Stimulated activated CD8-positive, alpha-beta memory T cell treated with anti-CD3 and anti-CD28 coated beads, Interleukin-2, amount 100 ng/mL, for 48 hours (primary cell): ENCODE measurements around the gene MAP4K5.
"Not testable (repeated sequence)": the region's sequence is repeated elsewhere in the genome, so short reads cannot be mapped to it uniquely, and the experiment has no call there.

ENCODE experiments used
- DNase-seq, 2 donors: peaks; one replicate each; pipeline ENCODE4 v3.0.0-alpha.2; 2020; ENCODE audit warnings: low read depth in 2 of 2

MAP4K5 gene

DNA sequence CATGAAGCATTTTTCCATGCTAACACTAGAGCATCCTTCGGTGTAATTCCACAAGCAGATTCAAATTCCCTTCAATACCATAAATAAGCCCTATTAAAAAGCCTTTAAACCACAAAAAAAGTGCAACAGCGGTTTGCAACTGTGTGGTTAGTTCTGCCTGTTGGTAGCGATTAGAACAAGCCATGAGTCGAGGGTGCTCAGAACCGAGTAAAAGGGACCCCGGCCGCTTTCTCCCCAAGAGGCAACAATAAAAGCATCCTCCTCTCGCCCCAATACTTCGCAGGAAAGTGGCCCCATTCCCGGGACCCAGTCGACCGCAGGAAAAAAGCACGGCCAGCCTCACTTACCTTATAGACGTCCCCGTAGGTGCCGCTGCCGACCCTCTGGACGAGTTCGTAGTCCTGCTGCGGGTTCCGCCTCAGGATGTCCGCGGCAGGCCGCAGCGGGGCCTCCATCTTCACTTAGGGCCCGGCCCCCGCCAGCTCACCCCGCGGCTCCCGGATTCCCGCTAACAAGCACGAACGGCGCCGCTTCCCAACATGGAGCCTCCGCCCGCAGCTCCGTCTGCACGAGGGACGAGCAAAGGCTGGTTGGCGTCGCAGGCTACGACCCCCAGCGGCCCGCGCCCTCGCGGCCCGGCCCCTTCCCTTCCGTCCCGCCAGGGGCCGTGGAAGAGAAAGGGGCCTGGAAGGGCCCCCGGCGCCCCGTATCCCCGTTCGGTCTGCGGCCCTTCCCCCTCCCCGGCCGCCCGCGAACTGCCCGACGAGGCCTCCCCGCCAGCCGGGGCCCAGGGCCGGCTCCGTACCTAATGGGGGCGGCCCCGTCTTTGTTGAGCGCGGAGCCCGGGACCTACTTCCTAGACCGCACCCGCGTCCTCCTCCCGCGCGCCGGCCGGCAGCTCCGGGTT is 521 bp downstream of the MAP4K5 start:
- peak; percentile 10 to 11 for DNase-seq

DNA sequence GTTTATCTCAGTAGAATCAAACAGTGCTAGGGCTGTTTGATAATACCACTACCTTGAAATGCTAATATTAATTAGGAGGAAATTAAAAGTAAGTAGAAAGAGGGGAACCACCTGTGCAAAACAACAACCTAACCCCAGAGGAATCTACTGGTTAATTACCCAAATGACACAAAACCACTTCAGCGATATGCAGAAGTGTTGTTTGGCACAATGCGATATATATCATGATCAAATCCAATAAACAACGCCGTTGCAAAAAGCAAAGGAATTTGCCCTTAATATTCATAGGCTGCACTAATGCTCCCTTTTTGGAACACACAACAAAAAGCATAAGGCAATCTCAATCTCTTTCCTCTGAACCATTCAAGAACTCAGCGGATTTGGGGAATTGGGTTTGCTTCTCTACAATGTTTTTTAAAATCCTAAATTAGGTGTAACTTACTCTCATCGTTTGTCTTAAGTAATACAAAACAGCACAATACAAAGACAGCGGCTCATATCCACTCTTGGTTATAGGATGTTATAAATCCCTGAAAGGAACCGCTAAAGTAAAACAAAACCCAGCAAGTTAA is 1.5 kb downstream of the MAP4K5 start:
- no peak for DNase-seq

DNA sequence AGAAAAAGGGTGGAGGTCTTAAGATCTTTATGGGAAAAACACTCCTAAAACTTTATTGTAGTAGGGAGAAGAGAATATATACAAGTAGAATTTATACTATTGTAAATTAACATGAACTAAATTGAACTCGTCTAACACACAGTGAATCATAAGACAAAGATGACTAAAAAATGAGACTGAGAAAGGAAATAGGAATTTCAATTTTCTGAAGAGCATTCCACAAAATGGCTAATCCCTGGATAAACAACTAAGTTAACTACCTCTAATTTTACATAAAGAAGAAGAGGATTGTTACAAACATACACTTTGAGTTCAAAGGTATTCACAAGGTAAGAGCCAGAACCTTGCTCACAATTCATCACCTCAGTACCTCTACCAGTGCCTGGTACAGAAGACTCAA is 2.0 kb downstream of the MAP4K5 start:
- no peak for DNase-seq

DNA sequence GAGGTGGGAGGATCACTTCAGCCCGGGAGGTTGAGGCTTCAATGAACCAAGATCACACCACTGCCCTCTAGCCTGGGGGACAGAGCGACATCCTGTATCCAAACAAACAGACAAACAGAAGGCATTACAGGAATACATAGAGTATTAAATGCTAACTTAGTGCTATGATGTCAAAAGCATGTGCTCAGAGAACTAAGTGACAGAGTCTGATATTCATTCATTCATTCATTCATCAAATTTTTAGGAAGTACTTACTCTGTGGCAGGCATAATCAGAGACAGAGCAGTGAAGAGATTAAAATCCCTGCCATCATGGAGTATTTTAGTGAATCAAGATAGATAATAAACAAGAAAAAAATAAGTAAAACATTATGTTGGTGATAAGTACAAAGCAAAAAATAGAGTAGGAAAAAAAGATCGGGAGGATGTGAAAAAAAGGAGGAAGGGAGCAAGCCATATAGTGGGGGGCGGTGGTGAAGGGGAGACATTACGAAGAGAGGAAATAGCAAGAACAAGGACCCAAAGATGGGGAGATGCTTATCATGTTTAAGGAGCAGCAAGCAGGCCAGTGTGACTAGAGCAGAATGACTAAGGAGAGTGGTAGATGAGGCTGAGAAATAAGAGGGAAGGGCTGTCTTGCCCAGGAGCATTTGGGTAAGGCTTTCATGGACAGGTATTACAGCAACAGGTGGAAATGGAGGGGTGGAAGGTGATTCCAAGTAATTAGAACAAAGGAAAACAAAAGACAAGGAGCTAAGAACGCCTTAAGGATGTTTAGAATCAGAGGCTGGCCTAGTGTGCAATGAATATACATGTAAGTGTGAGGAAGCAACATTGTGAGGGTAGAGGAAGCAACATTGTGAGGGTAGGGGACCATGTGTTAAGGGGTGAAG is 2.8 kb downstream of the MAP4K5 start:
- no peak for DNase-seq

DNA sequence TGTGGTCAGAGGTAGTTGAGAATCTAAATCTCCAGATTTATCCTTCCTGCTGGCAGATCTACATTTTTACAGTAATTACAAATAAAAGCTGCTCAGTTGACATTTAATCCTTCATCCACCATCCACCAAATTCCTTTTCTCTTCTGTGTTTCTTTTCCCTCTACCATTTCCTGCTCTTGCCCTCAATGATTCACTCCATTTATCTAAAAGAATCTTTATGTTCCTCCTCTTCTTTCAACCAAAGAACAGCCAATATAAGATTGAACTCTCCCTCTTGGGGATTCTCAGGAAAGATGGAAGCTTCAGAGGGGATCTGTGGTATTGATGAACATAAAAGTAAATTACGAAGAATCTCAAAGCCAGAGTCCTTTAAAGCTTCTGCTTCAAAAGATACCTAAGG is 4.4 kb downstream of the MAP4K5 start:
- no peak for DNase-seq

DNA sequence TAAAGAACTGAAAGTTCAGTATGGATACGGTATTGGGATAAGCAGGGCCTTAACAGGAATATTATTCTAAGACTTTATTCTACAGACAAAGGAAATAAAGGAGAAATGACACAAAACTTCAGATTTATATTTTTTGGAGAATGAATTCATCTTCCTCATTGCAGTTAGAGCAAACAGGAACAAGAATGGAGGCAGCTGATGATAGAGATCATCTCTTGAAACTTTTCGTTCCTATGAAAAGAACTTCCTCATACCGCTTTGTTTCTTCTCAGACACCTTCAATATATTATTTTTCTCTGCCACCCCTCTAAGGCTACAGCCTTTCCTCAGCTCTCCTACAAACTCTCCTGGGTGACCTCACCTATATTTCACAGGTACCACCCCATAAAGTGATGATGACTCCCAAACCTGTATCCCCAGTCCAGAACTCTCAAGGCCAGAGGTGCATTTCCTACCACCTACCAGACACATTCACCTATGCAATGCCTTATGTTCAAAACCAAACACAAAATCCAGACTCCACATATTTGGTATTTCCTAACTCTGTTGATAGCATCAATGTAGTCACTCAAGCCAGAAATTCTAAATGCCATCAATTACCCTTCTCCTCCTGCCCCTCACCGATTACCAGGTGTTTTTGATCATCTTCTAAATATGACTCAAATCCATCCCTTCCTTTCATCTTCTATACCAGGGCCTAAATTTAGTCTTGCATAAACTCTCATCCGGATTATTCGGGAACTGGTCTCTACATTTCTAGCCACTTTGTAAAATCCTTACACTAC is 7.4 kb downstream of the MAP4K5 start:
- no peak for DNase-seq

DNA sequence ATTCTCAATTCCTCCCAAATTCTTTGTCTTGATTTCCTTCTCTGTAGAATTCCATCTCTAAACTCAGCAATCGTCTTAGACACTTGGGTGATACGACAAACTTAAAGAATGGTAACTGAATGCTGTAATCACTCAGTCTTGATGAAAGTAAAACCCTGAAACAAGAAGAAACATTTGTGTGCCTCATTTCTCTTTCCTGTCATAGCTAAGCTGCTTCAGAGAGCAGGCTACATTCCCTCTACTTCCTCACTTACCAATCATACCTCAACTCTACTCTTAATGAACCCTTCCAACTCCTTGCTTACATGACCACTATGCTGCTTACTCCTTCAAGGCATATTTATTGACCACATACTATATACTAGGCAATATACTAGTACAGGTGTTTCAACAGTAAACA is 8.3 kb downstream of the MAP4K5 start:
- DNase-seq: no peak

DNA sequence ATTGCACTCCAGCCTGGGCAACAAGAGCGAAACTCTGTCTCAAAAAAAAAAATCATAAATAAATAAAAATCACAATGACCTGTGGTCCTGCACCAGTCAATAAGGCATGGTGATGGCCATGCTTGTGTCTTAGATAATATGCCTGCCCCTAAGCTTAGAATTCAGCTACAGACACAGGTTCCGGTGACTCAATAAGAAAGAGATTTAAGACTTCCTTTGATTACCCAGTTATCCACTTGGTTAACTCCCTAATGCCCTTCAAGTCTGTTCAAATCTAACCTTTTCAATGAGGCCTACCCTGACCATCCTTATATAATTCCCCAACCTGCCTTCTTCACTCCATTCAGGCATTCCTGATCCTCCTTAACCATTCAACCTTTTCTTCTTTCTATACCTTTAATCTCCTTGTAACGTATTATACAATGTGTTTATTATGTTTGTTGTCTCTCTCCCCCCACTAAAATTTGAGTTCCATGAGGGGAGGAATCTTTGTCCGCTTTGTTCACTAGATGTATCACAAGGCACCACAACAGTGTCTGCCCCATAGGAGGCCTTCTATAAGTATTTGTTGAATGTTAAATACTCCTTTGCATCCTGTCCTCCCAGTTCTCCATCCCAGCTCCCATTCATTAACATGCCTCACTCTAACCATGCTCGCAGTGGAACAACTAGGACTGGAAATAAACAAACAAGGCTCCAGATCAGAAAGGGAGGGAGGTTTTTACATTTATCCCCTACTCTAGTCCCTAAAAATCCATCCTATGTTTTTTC is 8.9 kb downstream of the MAP4K5 start:
- DNase-seq: no peak

DNA sequence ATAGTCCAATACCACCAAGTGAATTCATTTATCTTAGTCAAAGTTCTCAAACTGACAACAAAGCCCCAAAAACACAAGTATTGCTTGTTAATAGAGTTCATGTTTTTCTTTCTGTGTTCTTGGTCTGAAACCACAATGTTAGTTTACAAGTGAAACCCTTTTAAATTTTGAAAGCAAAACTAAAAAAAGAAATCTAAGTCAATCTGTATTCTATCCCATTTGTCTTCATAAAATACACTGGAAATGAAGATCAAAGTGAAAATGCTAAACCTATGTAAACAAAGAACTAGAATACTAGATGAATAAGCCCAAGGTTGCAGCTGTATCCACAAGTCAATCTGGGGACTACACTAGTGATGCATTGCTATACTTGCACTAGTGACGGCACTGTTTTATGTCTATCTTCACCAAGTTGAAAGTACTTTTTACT is 10.4 kb downstream of the MAP4K5 start:
- DNase-seq: no peak

DNA sequence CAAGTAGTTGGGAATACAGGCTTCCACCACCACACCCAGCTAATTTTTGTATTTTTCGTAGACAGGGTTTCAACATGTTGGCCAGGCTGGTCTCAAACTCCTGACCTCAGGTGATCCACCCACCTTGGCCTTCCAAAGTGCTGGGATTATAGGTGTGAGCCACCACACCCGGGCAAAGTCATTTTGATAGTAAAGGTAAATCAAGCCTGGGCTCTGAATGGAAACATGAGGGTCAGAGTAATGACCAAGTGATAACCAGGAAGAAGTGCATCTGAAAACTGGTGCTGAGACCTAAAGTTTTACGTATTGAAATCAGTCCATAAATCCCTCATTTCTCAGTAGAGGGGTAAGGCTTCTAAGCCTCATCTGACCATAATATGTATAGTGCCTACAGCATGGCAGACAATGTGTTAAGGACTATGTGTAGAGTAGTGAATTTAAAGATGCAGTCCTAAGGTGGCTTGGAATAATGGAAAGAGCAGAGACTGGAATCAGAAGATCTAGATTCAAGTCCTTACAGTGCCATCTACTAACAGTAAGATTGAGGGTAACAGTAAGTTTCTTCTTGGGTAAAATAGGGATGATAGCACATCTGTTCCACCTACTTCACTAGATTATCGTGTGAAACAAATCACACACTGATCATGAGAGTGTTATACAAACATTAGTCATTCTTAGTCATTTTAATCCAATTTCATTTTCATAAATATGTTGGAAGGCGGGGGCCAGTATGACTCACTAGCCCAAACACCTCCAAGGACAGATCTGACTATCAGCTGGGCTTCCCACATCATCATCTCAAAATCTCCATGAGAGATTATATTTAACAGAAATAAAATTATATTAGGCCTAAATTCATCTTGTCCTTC is 11.2 kb downstream of the MAP4K5 start:
- DNase-seq: peak; percentile 26 to 32

DNA sequence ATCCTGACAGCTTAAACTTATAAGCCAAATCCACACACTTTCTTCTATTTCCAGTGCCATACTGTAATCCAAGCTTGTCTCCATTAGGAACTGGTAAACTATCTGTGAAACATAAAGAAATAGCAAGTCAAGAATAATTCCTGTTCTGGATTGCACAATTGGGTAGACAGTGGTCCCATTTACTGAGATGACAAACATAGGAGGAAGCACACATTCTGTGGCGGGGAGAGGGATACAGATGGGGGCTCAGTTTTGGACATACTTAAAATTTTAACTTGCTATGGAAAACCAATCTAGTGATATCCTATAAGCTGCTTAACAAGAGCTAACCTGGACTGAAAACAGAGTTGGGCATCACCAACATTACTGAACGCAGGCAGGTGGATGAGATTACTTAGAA is 16.3 kb downstream of the MAP4K5 start:
- no peak for DNase-seq

DNA sequence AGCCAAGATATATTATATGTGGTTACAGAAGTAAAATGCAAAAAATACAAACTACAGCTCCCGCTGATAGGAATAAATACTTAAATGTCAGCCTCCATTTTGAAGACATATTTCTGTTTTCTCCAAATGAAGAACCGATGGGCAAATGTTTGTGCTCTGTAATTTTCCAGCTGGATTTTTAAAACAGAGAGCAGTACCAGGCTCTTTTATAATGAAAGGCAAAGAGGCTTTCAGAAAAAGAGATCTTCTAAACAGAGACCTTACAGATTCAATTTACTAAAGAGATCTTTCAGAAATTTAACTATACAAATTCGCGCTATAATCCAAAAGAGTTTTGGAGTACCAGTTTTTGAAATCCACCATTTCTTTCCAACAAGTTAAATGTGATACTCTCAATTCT is 19.9 kb downstream of the MAP4K5 start:
- DNase-seq: no peak

DNA sequence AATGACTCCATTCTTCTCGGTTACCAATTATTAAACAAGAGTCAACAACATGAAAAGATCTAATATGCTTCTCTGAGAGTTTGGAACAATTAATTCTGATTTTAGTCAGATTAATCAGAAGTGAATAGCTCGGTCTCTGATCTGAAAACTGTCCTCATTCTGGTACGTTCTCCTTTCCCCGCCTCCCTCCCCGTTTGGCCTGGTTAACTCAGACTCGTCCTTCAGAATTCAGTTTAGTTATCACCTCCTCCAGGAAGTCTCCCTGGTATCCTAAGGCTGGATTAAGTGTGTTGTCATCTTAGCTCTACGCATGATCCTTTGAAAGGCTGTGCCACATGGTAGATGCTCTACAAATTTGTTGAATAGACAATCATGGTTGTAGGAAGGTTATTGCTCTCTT is 22.2 kb downstream of the MAP4K5 start:
- no peak for DNase-seq

DNA sequence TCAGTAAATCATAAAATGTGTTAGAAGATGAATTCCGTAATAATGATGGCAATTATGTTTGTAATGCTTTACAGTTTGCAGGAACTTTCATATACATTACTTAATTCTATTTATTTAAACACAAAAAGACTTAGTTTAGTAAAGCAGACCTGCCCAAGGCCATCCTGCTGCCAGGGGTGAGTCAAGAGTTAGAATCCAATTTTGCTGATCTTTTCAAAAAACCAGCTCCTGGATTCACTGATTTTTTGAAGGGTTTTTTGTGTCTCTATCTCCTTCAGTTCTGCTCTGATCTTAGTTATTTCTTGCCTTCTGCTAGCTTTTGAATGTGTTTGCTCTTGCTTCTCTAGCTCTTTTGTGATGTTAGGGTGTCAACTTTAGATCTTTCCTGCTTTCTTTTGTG is 25.3 kb downstream of the MAP4K5 start:
- DNase-seq: not testable (repeated sequence)

DNA sequence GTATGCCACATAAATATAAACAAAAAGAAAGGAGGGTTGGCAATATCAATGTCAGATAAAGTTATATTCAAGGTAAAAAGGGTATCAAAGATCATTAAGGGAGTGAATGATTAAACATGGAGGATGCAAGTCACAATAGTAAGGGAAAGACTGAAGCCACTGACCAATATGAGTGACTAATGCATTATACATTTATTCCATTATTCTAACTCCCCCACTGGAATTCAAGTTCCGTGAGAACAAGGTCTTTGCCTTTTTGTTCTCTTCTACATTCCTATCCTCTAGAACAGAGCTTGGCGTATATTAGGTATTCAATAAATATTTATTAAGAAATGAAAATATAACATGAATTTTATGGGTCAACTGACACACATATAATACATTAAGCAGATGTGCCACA is 30.7 kb downstream of the MAP4K5 start:
- DNase-seq: no peak

DNA sequence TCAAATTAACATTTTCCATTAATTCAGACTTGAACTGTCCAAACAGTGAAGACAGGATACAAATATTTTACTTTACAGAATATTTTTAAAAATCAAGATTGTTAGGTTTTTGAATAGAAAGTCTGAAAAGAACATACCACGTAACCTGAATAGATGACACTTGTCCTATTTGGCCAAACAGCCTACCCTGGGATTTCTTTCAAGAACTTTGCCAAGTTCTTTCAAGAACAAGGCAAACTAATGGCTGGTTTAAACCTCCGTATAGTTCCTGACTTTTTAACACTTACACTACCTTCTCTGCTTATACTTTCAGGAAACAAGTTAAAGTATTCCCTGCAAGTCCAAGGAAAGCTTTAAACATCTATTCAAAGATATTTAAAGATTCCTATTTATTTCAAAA is 35.0 kb downstream of the MAP4K5 start:
- DNase-seq: no peak

DNA sequence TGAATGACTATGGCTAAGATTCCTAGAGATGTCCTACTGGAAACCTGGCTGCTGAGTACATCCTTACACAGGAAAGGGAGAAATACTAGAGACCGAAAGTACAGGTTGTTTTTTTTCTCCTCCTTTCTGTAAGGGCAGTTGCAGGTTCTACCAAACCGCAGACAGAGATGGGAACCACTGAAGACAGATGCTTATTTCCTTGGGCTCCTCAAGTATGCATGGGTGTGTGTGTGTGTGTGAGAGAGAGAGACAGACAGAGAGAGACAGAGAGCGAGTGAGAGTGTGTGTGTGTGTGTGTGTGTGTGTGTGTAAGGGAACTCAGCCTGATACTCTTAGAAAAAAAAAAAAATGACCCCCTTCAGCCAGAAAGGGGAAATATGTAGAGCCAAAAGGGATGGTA is 42.5 kb downstream of the MAP4K5 start:
- DNase-seq: no peak

DNA sequence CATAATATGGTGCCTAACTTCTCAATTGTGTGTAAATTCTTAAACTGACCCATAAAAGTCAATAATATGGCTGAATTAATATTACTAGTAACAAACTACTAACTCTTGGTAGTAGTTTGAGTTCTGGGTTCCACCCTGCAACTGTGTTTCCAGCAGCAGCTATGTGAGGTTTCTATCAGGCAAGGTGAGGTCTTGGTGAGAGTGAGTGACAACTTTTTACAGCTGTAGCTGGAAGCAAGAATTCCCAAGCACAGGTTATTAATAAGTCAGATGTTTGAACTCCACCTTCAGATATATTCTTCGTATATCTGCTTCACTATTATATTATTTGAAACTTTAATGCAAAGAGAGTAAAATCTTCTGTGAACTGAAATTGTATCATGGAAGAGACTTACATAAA is 43.8 kb downstream of the MAP4K5 start:
- no peak for DNase-seq

DNA sequence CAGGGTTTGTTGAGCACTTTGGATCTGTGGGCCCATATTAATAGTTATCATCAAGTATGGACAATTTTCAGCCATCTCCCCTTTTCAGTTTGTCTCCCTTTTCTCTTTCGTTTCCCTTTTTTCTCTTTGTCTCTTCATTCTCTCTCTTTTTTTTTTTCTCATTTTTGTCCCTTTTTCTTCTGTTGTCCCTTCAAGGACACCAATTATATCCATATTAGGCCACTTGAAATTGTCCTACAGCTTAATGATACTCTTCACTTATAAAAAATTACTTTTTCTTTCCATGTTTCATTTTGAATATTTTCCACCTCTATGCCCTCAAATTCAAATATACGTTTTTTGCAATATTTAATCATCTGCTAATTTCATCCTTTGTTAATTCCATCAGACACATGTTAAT is 53.3 kb downstream of the MAP4K5 start:
- DNase-seq: no peak

DNA sequence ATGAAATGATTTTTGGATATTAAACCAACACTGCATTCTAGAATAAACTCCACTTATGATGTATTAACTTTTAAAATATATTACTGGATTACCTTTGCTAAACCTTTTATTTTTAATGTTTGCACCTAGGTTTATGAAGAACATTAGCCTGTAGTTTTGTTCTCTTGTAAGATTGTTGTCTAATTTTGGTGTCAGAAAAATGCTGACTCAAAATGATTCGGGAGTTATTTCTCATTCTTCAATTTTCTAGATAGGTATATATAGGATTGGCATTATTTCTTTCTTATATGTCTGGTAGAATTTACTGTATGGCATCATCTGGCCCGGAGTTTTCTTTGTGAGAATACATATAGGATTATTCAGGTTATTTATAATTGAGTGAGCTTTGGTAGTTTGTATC is 54.6 kb downstream of the MAP4K5 start:
- DNase-seq: no peak
